CD8-positive, alpha-beta memory T cell (primary cell): Measurements from ENCODE around the gene TIMM10. TPM values are rescaled to one million over a fixed set of nuclear protein-coding genes. Genes with fewer than 3 reads are reported as not detected.

Source experiments
- CTCF ChIA-PET: fragments of 350-600 bp; sonication (Branson Sonifier 250); formaldehyde crosslinking; loops from one replicate; lab custom pipeline; 2021; ENCODE audit warnings: antibody characterized with exemption; lab: Charles Lee
- POLR2A ChIA-PET: fragments of 350-600 bp; sonication (Branson Sonifier 250); formaldehyde crosslinking; loops from one replicate; lab custom pipeline; 2021; ENCODE audit warnings: antibody characterized with exemption; lab: Charles Lee
- DNase-seq, 5 donors: peaks; one replicate each; pipeline versions ENCODE4 v3.0.0 to v3.0.0-alpha.2; 2020 to 2022; ENCODE audit warnings: mixed read lengths in 1 of 5
- H3K27ac ChIP-seq: one replicate; pipeline ENCODE4 v1.7.0; 2013; ENCODE audit warnings: low read depth, mild to moderate bottlenecking, low read length, moderate library complexity
- H3K27me3 ChIP-seq: 2 replicates; pipeline ENCODE4 v1.7.0; 2013; ENCODE audit warnings: low read length, mild to moderate bottlenecking; ENCODE audit not compliant: insufficient read depth, poor library complexity, severe bottlenecking
- H3K36me3 ChIP-seq: 2 replicates; pipeline ENCODE4 v1.7.0; 2013; ENCODE audit warnings: mild to moderate bottlenecking, low read length, moderate library complexity; ENCODE audit not compliant: insufficient read depth
- H3K4me1 ChIP-seq: 2 replicates; pipeline ENCODE4 v1.7.0; 2013; ENCODE audit warnings: mild to moderate bottlenecking, low read length, moderate library complexity; ENCODE audit not compliant: insufficient read depth
- H3K4me3 ChIP-seq: 2 replicates; pipeline ENCODE4 v1.7.0; 2013; ENCODE audit warnings: mild to moderate bottlenecking, low read length
- H3K9me3 ChIP-seq: 2 replicates; pipeline ENCODE4 v1.7.0; 2013; ENCODE audit warnings: mild to moderate bottlenecking, low read length
- H3K27ac Mint-ChIP-seq, 8 donors: one replicate each; pipeline ENCODE4 v1.8.0; 2020 to 2021; ENCODE audit warnings: mixed read lengths in 8 of 8, mild to moderate bottlenecking in 6 of 8, inconsistent platforms in 3 of 8, moderate library complexity in 3 of 8
- H3K27me3 Mint-ChIP-seq, 2 donors: one replicate each; pipeline ENCODE4 v1.8.0; 2020 to 2021; ENCODE audit warnings: mixed read lengths in 2 of 2, mild to moderate bottlenecking in 1 of 2, moderate library complexity in 1 of 2
- H3K36me3 Mint-ChIP-seq, 3 donors: one replicate each; pipeline ENCODE4 v1.8.0; 2020 to 2021; ENCODE audit warnings: mixed read lengths in 3 of 3, inconsistent platforms in 1 of 3, mild to moderate bottlenecking in 1 of 3
- H3K4me1 Mint-ChIP-seq, 3 donors: one replicate each; pipeline ENCODE4 v1.8.0; 2020 to 2021; ENCODE audit warnings: mixed read lengths in 3 of 3, inconsistent platforms in 1 of 3, mild to moderate bottlenecking in 1 of 3
- H3K4me3 Mint-ChIP-seq, 7 donors: one replicate each; pipeline ENCODE4 v1.8.0; 2020 to 2021; ENCODE audit warnings: mixed read lengths in 7 of 7, mild to moderate bottlenecking in 6 of 7, moderate library complexity in 4 of 7, inconsistent platforms in 2 of 7
- H3K9me3 Mint-ChIP-seq, 5 donors: one replicate each; pipeline ENCODE4 v1.8.0; 2020 to 2022; ENCODE audit warnings: mixed read lengths in 5 of 5, mild to moderate bottlenecking in 3 of 5, moderate library complexity in 2 of 5, inconsistent platforms in 1 of 5
- polyA plus RNA-seq: library from polyadenylated mRNA; unstranded; fragments of 300-500 nt; fragmentation: Illumina TruSeq; gene quantifications from one replicate; pipeline ENCODE4 v1.2.3, GENCODE V29; 2021
- total RNA-seq, 2 experiments: library from RNA; stranded (reverse); gene quantifications; one replicate each; pipeline ENCODE4 v1.2.3, GENCODE V29; 2021

TIMM10 gene, protein sequence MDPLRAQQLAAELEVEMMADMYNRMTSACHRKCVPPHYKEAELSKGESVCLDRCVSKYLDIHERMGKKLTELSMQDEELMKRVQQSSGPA
- 100 to 1,000 TPM; 151 to 154 TPM for total RNA-seq
- 72.2 TPM for polyA plus RNA-seq

GRCh38 chr11:57530596-57531507 lies at the start of gene TIMM10:
TIMM10 (minus strand) TSS chr11:57530754; CDS start chr11:57530189, 565 bp downstream.
- POLR2A ChIA-PET = interaction anchor here (0.7 to 1.3 kb wide), 6 partner anchors 9 to 206 kb away, joined by 3 to 7 read pairs (median 3); partner anchors contain the start of genes TNKS1BP1 and UBE2L6

GRCh38 chr11:57574061-57574460 lies 43.5 kb upstream of the TIMM10 start:
- Histone ChIP-seq H3K4me1 (no peaks in the 10 kb centered on the region), H3K27me3 (no peaks in the 10 kb centered on the region), H3K36me3 (no peaks in the 10 kb centered on the region), H3K27ac (no peak overlapping the region), H3K4me3 (no peak overlapping the region), H3K9me3 (no peaks in the 10 kb centered on the region)
- DNase-seq = no peak
- Mint-ChIP-seq H3K9me3 (no peaks in the 10 kb centered on the region), H3K4me1 (peaks cover 0 to 1% (median 0%) of the 10 kb centered on the region in 3 donors), H3K4me3 (no peak overlapping the region), H3K27ac (no peak overlapping the region), H3K27me3 (peaks cover 1 to 20% of the 10 kb centered on the region in 2 donors), H3K36me3 (peaks cover 0 to 10% (median 0%) of the 10 kb centered on the region in 3 donors)
- ChIA-PET POLR2A (no interaction called here), CTCF (interaction anchor here (1.0 to 2.5 kb wide), 3 partner anchors 67 to 115 kb away, joined by 3 to 8 read pairs (median 5); no protein-coding TSS in a partner anchor)

More at GRCh38 chr11:57530596-57531507, at the start of gene TIMM10:
- Histone ChIP-seq H3K36me3 (peaks cover 10% of the 10 kb centered on the region), H3K27ac (peak within 1 kb of the TSS; percentile 86), H3K27me3 (no peaks in the 10 kb centered on the region), H3K4me1 (peaks cover 19% of the 10 kb centered on the region), H3K4me3 (peak within 1 kb of the TSS; percentile 88), H3K9me3 (no peaks in the 10 kb centered on the region)
- Mint-ChIP-seq H3K27ac (peak within 1 kb of the TSS; percentile 89 to 99 (median 97)), H3K4me3 (peak within 1 kb of the TSS; percentile 85 to 96 (median 90)), H3K4me1 (peaks cover 26 to 41% (median 35%) of the 10 kb centered on the region in 3 donors), H3K36me3 (peaks cover 0 to 26% (median 4%) of the 10 kb centered on the region in 3 donors), H3K9me3 (no peaks in the 10 kb centered on the region), H3K27me3 (peaks cover 0 to 3% of the 10 kb centered on the region in 2 donors)
- CTCF ChIA-PET = interaction anchor here (0.7 to 20.0 kb wide), 6 partner anchors 36 to 185 kb away, joined by 3 to 498 read pairs (median 10); partner anchors contain the start of genes RTN4RL2 and UBE2L6
- peak; percentile 84 to 97 (median 95) for DNase-seq

- no peak for DNase-seq
- Mint-ChIP-seq H3K27ac (no peak overlapping the region), H3K4me1 (peaks cover 8 to 14% (median 11%) of the 10 kb centered on the region in 3 donors), H3K36me3 (peaks cover 0 to 10% (median 9%) of the 10 kb centered on the region in 3 donors), H3K4me3 (no peak overlapping the region), H3K9me3 (no peaks in the 10 kb centered on the region), H3K27me3 (peaks cover 1 to 17% of the 10 kb centered on the region in 2 donors)
- Histone ChIP-seq H3K27ac (no peak overlapping the region), H3K36me3 (no peaks in the 10 kb centered on the region), H3K4me3 (no peak overlapping the region), H3K4me1 (peaks cover 6% of the 10 kb centered on the region), H3K27me3 (no peaks in the 10 kb centered on the region), H3K9me3 (no peaks in the 10 kb centered on the region)
- POLR2A ChIA-PET = interaction anchor here (1.1 kb wide), 1 partner anchor 76 kb away, joined by 6 read pairs; no protein-coding TSS in a partner anchor
- CTCF ChIA-PET = interaction anchor here (4.2 to 6.4 kb wide), 2 partner anchors 70 to 94 kb away, joined by 12 to 144 read pairs; no protein-coding TSS in a partner anchor
Measured at GRCh38 chr11:57571606-57572005, 41.1 kb upstream of the TIMM10 start.

- Mint-ChIP-seq H3K27ac (peak overlapping the region; percentile 88 to 100 (median 98)), H3K4me3 (peak overlapping the region; percentile 95 to 100 (median 100)), H3K4me1 (peaks cover 36 to 45% (median 40%) of the 10 kb centered on the region in 3 donors), H3K9me3 (no peaks in the 10 kb centered on the region), H3K27me3 (peaks cover 0 to 1% of the 10 kb centered on the region in 2 donors), H3K36me3 (peaks cover 0 to 27% (median 0%) of the 10 kb centered on the region in 3 donors)
- DNase-seq = peak in 3 of 5 donors; percentile 81 to 87 (median 84)
- Histone ChIP-seq H3K27me3 (no peaks in the 10 kb centered on the region), H3K4me1 (peaks cover 23% of the 10 kb centered on the region), H3K27ac (peak overlapping the region; percentile 77), H3K9me3 (no peaks in the 10 kb centered on the region), H3K36me3 (no peaks in the 10 kb centered on the region), H3K4me3 (peak overlapping the region; percentile 84)
- ChIA-PET POLR2A (interaction anchor here (0.6 to 1.6 kb wide), 3 partner anchors 38 to 151 kb away, joined by 4 to 6 read pairs (median 4); partner anchors contain the start of gene TIMM10), CTCF (interaction anchor here (0.9 to 6.4 kb wide), 35 partner anchors 10 to 1085 kb away, joined by 3 to 144 read pairs (median 6); partner anchors contain the start of genes CLP1, SELENOH, SLC43A1 and TIMM10)
Measured at GRCh38 chr11:57568330-57568766, 37.8 kb upstream of the TIMM10 start.

DNA sequence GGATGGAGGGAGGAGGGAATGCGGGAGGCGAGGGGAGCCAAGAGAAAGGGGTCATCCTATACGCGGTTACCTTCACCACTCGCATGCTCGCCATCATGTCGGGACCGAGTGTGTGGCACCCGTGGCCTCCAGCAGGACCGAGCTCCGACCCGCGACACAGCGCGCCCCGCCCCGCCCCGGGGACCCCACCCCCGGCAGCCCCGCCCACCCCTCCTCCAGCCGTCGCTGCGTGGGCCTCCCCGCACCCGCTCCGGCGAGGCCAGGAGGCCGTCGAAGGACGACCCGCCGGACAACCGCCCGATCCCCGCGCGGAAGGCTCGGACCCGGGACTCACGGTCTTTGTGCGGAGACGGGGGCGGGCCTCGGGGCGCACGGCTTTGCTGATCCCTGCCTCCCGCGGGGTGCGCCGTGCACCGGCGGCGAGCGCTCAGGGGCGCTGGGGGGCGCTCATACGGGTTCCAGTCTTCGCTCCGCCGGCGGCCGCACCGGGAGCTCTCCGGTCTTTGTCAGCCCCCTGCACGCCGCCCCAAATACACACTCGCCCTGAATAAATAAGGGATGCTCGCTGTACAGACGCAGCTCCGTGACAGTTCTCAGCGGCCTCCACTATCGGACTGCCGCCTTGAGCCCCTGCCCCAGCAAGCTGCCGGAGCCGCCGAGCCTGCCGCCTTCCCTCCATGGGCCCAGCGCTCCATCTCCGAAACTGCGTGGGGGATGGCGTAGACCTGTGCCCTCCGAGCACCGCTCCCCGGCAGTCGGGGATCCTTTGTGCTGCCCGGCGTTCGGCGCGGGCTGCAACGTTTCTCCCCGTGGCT lies 37.2 kb upstream of the TIMM10 start, which contains the start of gene UBE2L6:
TSS of gene UBE2L6 (minus strand) at position 158 of the 815 bp plus-strand sequence. CDS start at position 97, 61 bp downstream.
- Histone ChIP-seq H3K4me1 (peaks cover 25% of the 10 kb centered on the region), H3K9me3 (no peaks in the 10 kb centered on the region), H3K4me3 (peak within 1 kb of the TSS; percentile 92), H3K27ac (peak within 1 kb of the TSS; percentile 86), H3K36me3 (no peaks in the 10 kb centered on the region), H3K27me3 (no peaks in the 10 kb centered on the region)
- POLR2A ChIA-PET = interaction anchor here (0.6 to 1.6 kb wide), 3 partner anchors 37 to 151 kb away, joined by 4 to 6 read pairs (median 4); partner anchors contain the start of gene TIMM10
- CTCF ChIA-PET = interaction anchor here (0.6 to 6.4 kb wide), 36 partner anchors 10 to 1086 kb away, joined by 3 to 144 read pairs (median 6); partner anchors contain the start of genes CLP1, SELENOH, SLC43A1 and TIMM10
- Mint-ChIP-seq H3K36me3 (peaks cover 0 to 29% (median 0%) of the 10 kb centered on the region in 3 donors), H3K27me3 (no peaks in the 10 kb centered on the region), H3K4me1 (peaks cover 41 to 51% (median 46%) of the 10 kb centered on the region in 3 donors), H3K4me3 (peak within 1 kb of the TSS; percentile 95 to 100 (median 100)), H3K27ac (peak within 1 kb of the TSS; percentile 88 to 100 (median 98)), H3K9me3 (no peaks in the 10 kb centered on the region)
- peak; percentile 56 to 90 (median 79) for DNase-seq

DNA sequence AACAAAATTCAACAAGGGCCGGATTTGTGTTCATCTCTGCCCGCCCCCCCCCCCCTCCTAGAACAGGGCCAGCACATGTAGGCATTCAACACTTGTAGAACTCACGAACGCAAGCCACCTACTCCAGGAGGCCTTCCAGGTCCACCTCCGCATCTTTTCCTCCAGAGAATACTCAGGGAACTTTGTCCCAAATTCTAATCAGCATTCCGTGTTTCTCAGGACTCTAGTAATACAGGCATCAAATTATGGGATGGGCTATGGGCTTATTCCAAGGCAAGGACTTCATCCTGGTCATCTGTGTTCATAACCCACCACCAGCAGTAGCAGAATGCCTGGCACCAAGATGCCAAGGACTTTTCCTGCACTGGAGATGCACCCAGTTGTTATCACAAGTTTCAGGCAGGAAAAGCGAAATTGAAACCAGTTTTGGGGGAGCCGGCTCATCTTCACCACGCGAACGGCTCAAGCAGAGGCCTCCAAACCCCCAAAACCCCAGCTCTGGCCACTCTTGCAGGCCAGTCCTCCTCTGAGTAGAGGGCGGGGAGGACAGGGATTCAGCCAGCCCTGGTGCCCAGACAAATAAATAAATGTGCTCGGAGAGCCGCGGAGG lies 36.5 kb upstream of the TIMM10 start:
- Mint-ChIP-seq H3K4me3 (peak overlapping the region; percentile 95 to 100 (median 99)), H3K36me3 (peaks cover 0 to 32% (median 0%) of the 10 kb centered on the region in 3 donors), H3K9me3 (no peaks in the 10 kb centered on the region), H3K4me1 (peaks cover 47 to 58% (median 52%) of the 10 kb centered on the region in 3 donors), H3K27me3 (no peaks in the 10 kb centered on the region), H3K27ac (peak overlapping the region; percentile 88 to 99 (median 96))
- Histone ChIP-seq H3K27ac (peak overlapping the region; percentile 86), H3K36me3 (no peaks in the 10 kb centered on the region), H3K4me1 (peaks cover 32% of the 10 kb centered on the region), H3K4me3 (peak overlapping the region; percentile 92), H3K27me3 (no peaks in the 10 kb centered on the region), H3K9me3 (no peaks in the 10 kb centered on the region)
- DNase-seq = peak in 4 of 5 donors; percentile 16 to 62 (median 46)
- ChIA-PET POLR2A (interaction anchor here (1.6 kb wide), 1 partner anchor 36 kb away, joined by 6 read pairs; the partner anchor contains the start of gene TIMM10), CTCF (interaction anchor here (0.9 to 6.4 kb wide), 19 partner anchors 9 to 234 kb away, joined by 3 to 144 read pairs (median 8); partner anchors contain the start of genes CLP1, TIMM10 and YPEL4)
